Measurements from ENCODE around the gene MFAP4.

The MFAP4 gene

DNA sequence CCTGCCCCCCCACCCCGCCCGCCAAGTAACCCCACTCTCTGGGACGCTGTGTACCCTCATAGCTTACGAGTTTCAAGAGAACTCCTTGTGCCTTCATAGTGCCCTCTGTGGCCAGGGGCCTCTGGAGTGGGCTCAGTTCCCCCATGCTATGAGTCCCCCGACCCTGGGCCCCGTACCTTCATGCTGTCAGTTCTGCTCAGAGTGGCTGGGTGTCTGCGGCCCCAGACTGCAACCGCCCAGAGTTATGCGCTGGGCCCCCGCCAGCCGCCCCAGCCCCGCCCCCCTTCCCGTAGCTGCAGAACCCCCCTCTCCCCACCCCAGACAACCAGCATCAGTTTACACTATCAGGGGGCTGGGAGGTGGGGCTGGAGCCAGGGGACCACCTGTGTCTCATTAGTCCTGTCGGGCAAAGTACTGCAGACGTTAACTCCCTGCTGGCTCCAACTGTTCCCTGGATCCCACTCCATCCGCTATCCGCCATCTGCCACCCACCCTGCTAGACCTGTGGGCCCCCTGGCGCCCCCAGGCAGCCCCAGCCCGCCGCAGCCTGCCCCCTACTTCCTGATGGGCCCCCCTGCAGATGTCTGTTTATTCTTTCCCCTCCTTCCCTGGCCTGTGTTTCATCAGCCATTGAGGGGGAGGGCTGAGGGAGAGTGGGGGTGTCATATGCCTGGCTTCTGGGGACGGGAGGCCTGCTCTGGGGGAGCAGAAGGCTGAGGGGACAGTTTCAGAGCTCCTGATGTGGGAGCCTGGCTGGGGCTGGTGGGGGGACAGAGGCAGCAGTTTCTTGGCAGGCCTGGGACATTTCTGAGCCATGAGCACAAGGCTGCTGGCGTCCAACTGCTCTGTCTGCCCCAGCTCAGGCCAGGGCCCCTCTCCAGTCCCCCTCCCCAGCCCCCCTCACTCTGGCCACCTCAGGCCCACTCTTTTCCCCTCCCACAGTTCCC is at the start of gene MFAP4:
Gene MFAP4, minus strand, starts transcription at position 217 of the 947 bp plus-strand sequence. Its CDS starts 35 bp downstream, at position 182.
- DNase-seq = no peak

DNA sequence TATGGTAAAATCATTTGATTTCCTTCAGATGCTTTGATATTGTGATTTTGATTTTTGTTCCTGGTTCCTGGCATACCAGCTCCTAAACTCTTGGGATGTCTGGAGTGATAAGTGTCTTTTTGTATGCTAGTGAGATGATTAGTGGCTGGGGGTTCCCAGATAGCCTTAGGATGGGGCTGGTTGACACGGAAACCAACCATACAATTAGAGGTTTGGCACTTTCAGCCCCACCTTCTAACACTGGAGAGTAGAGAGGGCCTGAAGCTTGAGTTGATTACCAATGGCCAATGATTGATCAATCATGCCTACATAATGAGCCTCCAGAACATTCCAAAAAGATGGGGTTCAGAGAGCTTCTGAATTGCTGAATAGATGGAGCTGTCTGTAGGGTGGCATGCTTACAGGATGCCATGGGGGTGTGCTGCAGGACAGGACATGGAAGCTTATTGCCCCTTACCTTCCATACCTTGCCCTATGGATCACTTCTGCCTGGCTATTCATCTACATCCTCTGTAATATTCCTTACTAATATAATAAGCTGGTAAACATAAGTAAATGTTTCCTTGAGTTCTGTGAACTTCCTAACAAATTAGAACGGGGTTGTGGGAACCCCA is 46.8 kb upstream of the MFAP4 start:
- no peak for DNase-seq

DNA sequence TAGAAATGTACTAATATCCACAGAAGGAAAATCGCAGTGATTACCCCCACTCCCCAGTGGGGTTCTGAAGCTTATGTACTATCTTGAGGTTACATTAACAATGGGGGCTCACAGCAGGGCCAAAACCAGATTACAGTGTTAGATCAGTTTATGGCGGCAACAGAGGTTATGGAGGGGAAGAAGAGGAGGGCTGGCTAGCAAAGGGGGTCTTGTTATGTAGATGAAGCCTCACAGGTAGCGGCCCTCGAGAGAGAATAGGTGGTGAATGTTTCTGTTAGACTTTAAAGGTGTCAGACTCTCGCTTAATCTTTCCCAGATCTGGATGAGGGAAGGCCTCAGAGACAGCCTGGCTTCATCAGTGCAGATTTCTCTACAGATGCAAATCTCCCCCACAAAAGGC is 46.3 kb upstream of the MFAP4 start:
- no peak for DNase-seq

DNA sequence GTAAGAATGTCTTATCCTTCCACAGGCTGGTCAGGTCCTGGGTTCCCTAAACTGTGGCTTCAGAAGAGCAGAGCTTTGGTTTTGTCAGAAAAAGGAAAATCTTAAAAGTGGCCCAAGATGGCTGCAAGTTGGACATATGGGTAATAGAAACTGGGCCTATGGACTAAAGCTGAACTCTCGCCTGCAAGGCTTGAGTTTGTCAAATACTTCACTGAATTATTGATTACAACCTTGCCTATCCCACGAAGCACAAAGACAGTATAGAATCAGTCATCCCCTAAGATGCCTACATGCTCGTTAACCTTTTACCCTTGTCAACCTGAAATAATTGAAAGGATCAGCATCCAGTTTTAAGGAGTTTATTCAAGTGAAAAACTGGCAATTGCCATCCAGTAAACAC is 44.7 kb upstream of the MFAP4 start:
- no peak for DNase-seq

- no peak for DNase-seq
Measured at GRCh38 chr17:19426631-19427030, 39.6 kb upstream of the MFAP4 start.

- DNase-seq = no peak
Measured at GRCh38 chr17:19424934-19425868, 38.2 kb upstream of the MFAP4 start.

- DNase-seq = no peak
Measured at GRCh38 chr17:19421926-19422325, 34.9 kb upstream of the MFAP4 start.

DNA sequence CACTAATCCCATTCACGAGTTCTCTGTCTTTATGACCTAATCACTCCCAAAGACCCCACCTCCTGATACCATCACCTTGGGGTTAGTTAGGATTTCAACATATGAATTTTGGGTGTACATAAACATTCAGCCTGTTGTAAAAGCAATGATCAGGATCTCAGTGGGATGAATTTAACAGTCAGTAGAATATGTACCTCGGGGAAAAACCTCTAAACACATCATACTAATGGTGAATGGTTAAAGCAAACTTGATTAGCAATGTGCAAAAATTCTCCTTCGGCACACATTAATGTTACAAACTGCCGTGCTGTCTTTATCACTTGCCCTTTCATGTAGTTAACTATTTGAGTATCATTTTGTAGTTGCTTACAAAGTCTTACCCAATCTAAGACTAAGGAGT is 34.2 kb upstream of the MFAP4 start:
- DNase-seq = no peak

GRCh38 chr17:19418251-19418992 is 31.4 kb upstream of the MFAP4 start:
- peak; percentile 52 for DNase-seq

DNA sequence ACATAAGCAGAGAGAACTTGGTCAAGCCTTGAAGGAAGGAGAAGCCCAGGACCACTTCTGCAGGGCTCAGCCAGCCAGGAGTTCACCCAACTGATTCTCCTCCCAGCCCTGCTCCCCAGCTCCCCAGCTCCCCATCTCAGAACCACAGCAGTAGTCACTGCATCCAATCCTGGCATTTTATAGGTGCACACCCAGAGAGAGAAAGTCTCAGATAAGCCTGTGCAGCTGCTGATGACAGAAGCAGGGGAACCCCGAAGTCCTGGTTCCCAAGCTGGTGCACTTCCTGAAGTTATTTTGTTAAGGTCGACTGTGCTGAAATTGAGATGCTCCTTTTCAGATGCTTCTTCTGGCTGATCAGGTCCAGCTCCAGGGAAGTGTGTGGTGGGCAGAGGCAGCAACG is 30.6 kb upstream of the MFAP4 start:
- no peak for DNase-seq

- no peak for DNase-seq
Measured at GRCh38 chr17:19415806-19416775, 29.1 kb upstream of the MFAP4 start.

DNA sequence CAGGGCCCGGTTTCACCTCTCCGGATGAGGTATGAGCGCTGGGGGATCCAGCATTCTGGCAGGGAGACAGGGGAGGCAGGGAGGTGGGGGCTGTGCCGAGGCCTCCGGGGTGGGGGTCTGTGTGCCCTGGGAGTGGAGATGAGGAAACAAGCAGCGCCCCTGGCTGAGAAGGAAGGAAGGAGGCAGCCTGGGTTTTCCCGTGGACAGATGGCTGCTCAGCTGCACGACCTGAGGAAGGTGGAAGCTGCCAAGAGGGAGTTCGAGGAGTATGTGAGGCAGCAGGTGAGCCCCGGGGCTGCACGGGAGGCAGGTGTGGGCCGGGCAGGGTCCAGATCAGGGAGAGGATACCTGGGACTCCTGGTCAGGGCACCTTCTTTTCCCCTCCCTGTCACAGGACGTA is 28.3 kb upstream of the MFAP4 start:
- DNase-seq = no peak

GRCh38 chr17:19414396-19415280 is 27.6 kb upstream of the MFAP4 start:
- DNase-seq = no peak

GRCh38 chr17:19413761-19414160 is 26.8 kb upstream of the MFAP4 start:
- DNase-seq = no peak

DNA sequence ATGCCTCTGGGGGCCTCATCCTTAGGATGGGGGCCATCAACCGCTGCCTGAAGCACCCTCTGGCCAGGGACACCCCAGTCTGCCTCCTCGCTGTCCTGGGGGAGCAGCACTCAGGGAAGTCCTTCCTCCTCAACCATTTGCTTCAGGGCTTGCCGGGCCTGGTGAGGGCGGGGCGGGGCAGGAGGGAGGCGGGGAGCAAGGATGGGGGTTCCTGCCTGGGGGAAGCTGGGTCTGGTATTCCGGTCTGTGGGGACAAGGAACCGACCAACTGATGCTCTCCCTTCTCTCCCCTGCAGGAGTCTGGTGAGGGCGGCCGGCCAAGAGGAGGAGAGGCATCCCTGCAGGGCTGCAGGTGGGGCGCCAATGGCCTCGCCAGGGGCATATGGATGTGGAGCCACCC is 26.0 kb upstream of the MFAP4 start:
- no peak for DNase-seq

DNA sequence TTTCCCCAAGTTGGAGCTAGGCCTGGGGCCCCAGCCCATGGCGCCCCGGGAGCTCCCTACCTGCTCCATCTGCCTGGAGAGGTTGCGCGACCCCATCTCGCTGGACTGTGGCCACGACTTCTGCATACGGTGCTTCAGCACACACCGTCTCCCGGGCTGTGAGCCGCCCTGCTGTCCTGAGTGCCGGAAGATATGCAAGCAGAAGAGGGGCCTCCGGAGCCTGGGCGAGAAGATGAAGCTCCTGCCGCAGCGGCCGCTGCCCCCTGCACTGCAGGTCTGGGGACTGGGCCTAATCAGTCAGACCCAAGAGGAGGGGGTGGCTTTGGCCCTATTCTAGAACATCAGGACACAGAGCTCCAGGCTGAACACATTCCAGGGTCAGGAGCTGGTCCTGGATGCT is 25.5 kb upstream of the MFAP4 start:
- no peak for DNase-seq

- DNase-seq = no peak
Measured at GRCh38 chr17:19411631-19412030, 24.6 kb upstream of the MFAP4 start.

DNA sequence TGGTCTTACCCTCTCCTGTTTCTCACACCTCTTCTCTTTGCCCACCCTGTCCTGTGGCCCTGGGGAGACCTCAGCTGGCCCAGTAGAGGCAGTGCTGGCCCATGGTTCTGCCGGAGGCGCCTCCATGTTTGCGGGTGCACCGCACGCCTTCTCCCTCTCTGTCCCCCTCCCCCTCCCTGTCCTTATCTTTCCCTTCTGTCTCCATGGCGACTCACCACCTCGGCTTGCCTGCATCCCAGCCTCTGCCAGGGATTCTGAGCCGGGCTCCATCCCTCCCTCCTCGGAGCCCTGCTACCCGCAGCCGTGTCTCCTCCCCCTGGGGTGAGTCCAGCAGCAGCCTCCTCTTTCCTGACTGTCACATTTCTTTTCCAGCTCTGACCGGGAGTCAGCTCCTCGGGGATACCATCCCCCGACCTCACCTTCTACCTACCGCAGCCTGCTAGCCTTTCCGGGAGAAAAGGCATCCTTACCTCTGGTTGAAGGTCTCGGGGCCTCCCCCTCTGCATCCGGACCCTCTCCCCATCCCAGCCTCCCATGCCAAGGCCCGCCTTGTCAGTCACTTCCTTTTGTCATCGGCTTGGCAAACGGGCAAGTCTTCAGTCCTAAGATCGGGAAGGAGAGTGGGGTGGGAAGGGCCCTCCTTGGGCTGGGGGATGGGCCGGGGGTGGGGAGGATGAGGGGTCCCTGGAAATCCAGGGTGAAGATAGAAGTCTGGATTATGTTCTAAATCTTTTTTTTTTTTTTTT is 24.1 kb upstream of the MFAP4 start, which contains the start of gene RNF112:
Gene RNF112, plus strand, starts transcription at position 358 of the 746 bp plus-strand sequence. Its CDS starts 177 bp downstream, at position 535.
- no peak for DNase-seq

GRCh38 chr17:19410091-19410490 is 23.1 kb upstream of the MFAP4 start:
- no peak for DNase-seq
